Lung (tissue), 12 donors: Measurements from ENCODE around the gene CELA3A. TPM values are rescaled to one million over a fixed set of nuclear protein-coding genes. Genes with fewer than 3 reads are reported as not detected.
A peak's percentile ranks its signal among the peaks of the same experiment; 100 is the strongest.

Experiments
- ATAC-seq: fragments of 200-7000 bp; cut with Tn5 transposase; one replicate; pipeline ENCODE4 v1.9.1; 2020; ENCODE audit warnings: moderate number of reproducible peaks; ENCODE audit not compliant: insufficient read depth, low FRiP score
- DNase-seq, 3 donors: peaks; one replicate each; pipeline ENCODE4 v3.0.0-alpha.2; 2013 to 2017
- H3K27ac ChIP-seq, 2 donors: one replicate each; pipeline ENCODE4 v1.5.1; 2013; ENCODE audit warnings: mild to moderate bottlenecking in 2 of 2, moderate library complexity in 2 of 2, control low read depth in 1 of 2, inconsistent platforms in 1 of 2, low read depth in 1 of 2, low read length in 1 of 2
- H3K27me3 ChIP-seq, 3 donors: one replicate each; pipeline ENCODE4 v1.5.1; 2013; ENCODE audit warnings: low read length in 2 of 3; ENCODE audit not compliant: control insufficient read depth in 3 of 3, insufficient read depth in 3 of 3
- H3K36me3 ChIP-seq, 4 donors: one replicate each; pipeline ENCODE4 v1.5.1; 2013; ENCODE audit warnings: low read length in 4 of 4, mild to moderate bottlenecking in 1 of 4, moderate library complexity in 1 of 4; ENCODE audit not compliant: control insufficient read depth in 4 of 4, insufficient read depth in 4 of 4
- H3K4me1 ChIP-seq, 5 donors: one replicate each; pipeline ENCODE4 v1.5.1; 2013; ENCODE audit warnings: low read length in 5 of 5, mild to moderate bottlenecking in 2 of 5, moderate library complexity in 1 of 5; ENCODE audit not compliant: control insufficient read depth in 5 of 5, insufficient read depth in 5 of 5
- H3K4me3 ChIP-seq: one replicate; pipeline ENCODE4 v1.5.1; 2013; ENCODE audit warnings: mild to moderate bottlenecking, control low read depth, moderate library complexity
- H3K9ac ChIP-seq, 2 donors: one replicate each; pipeline ENCODE4 v1.5.1; 2013; ENCODE audit warnings: low read length in 2 of 2, control low read depth in 1 of 2; ENCODE audit not compliant: insufficient read depth in 1 of 2
- H3K9me3 ChIP-seq, 4 donors: one replicate each; pipeline ENCODE4 v1.5.1; 2013; ENCODE audit warnings: low read length in 3 of 4, mild to moderate bottlenecking in 1 of 4, moderate library complexity in 1 of 4; ENCODE audit not compliant: control insufficient read depth in 4 of 4, insufficient read depth in 3 of 4
- CTCF ChIP-seq: IDR thresholded peaks from 2 replicates; pipeline ENCODE4 v1.5.1; 2012; ENCODE audit warnings: mild to moderate bottlenecking; ENCODE audit errors: control extremely low read depth, extremely low read depth
- WGBS, 2 donors: extraction: QIAGEN DNeasy Blood & Tissue Kit; methylation state at CpG; one replicate each; pipeline ENCODE4 v1.1.7; 2013; 5-methylcytosine and 5-hydroxymethylcytosine counted together
- polyA plus RNA-seq, 2 donors: library from polyadenylated mRNA; stranded (reverse); fragments of 200-250 nt; gene quantifications; one replicate each; pipeline ENCODE4 v1.2.1, GENCODE V29; 2013
- total RNA-seq, 2 donors: library from RNA; depleted of rRNA in 1 of 2; stranded (reverse); fragments of >200 nt in 1 of 2; gene quantifications; one replicate each; pipeline ENCODE4 v1.2.1, GENCODE V29; 2014 to 2021
- donor health status: control.
- donor health status: control.
- donor health status: Bipolar disorder and iron deficiency.
- donor health status: healthy.
- donor health status: DM: yes; HTN: yes; CAD: no.

The CELA3A gene
- total and polyA plus RNA-seq, 4 donors, result 0.26 to 11.7 (median 0.92) TPM; not detected in 1

GRCh38 chr1:22043198-22043769, 41.8 kb downstream of the CELA3A start:
- WGBS, 2 donors, result 72 to 88% methylated on average over 3 of the region's 3 CpGs
- no peak overlapping the region for H3K27ac ChIP-seq

GRCh38 chr1:22044690-22045420, 43.4 kb downstream of the CELA3A start:
- peaks cover 0 to 2% (median 0%) of the 10 kb centered on the region in 4 donors for H3K9me3 ChIP-seq
- DNase-seq (peak in 2 of 3 donors; percentile 35 to 39), ATAC-seq (no peak)
- no peak overlapping the region for H3K4me3 ChIP-seq
- 82 to 90% methylated on average over 3 of the region's 3 CpGs for WGBS, 2 donors
- H3K9ac ChIP-seq, result no peak overlapping the region
- no peak overlapping the region for H3K27ac ChIP-seq
- H3K27me3 ChIP-seq, result no peaks in the 10 kb centered on the region
- H3K4me1 ChIP-seq, result peaks cover 0 to 11% (median 1%) of the 10 kb centered on the region in 5 donors
- no peak for TF ChIP-seq CTCF
- no peaks in the 10 kb centered on the region for H3K36me3 ChIP-seq

More at GRCh38 chr1:22043198-22043769, 41.8 kb downstream of the CELA3A start:
- H3K4me1 ChIP-seq, result peaks cover 0 to 15% (median 3%) of the 10 kb centered on the region in 5 donors
- no peaks in the 10 kb centered on the region for H3K27me3 ChIP-seq
- DNase-seq (peak; percentile 50 to 79 (median 53)), ATAC-seq (no peak)
- H3K36me3 ChIP-seq, result no peaks in the 10 kb centered on the region
- no peak for TF ChIP-seq CTCF
- H3K9me3 ChIP-seq, result peaks cover 0 to 2% (median 0%) of the 10 kb centered on the region in 4 donors
- H3K9ac ChIP-seq, result no peak overlapping the region
- H3K4me3 ChIP-seq, result no peak overlapping the region

- no peak for DNase-seq
- Histone ChIP-seq H3K9me3 (peaks cover 0 to 2% (median 0%) of the 10 kb centered on the region in 4 donors), H3K4me3 (no peak overlapping the region), H3K9ac (no peak overlapping the region), H3K36me3 (no peaks in the 10 kb centered on the region), H3K27ac (no peak overlapping the region), H3K4me1 (peaks cover 0 to 6% (median 0%) of the 10 kb centered on the region in 5 donors), H3K27me3 (no peaks in the 10 kb centered on the region)
- 85 to 93% methylated on average over 2 of the region's 2 CpGs for WGBS, 2 donors
- no peak for ATAC-seq
- no peak for TF ChIP-seq CTCF
Measured at GRCh38 chr1:22045604-22046228, 44.3 kb downstream of the CELA3A start.
